Measurements from ENCODE around the gene ZNF775. TPM values are rescaled to one million over a fixed set of nuclear protein-coding genes. Genes with fewer than 3 reads are reported as not detected.
"Not testable (repeated sequence)": the region's sequence is repeated elsewhere in the genome, so short reads cannot be mapped to it uniquely, and the experiment has no call there.

The ZNF775 gene
- total RNA-seq, 1 donor from 2014 or later, result 10.1 TPM

GRCh38 chr7:150382844-150383225 lies 3.7 kb downstream of the ZNF775 start:
- no peak for TF ChIP-seq CTCF (IDR thresholded peaks at IDR 0.05; ENCODE audit: insufficient read depth, low read length, poor library complexity, severe bottlenecking)
- H3K4me3 ChIP-seq (ENCODE audit: low read depth, low read length), result no peak overlapping the region
- no peaks in the 10 kb centered on the region for H3K36me3 ChIP-seq (ENCODE audit: control insufficient read depth, insufficient read depth, low read length)
- no peak for DNase-seq (ENCODE audit: low read depth)
- no peaks in the 10 kb centered on the region for H3K27me3 ChIP-seq (ENCODE audit: control insufficient read depth, insufficient read depth, low read length)

GRCh38 chr7:150383710-150384397 lies 4.7 kb downstream of the ZNF775 start:
- H3K36me3 ChIP-seq (ENCODE audit: control insufficient read depth, insufficient read depth, low read length), result no peaks in the 10 kb centered on the region
- no peak for DNase-seq (ENCODE audit: low read depth)
- no peak for TF ChIP-seq CTCF (IDR thresholded peaks at IDR 0.05; ENCODE audit: insufficient read depth, low read length, poor library complexity, severe bottlenecking)
- H3K4me3 ChIP-seq (ENCODE audit: low read depth, low read length), result no peak overlapping the region
- H3K27me3 ChIP-seq (ENCODE audit: control insufficient read depth, insufficient read depth, low read length), result no peaks in the 10 kb centered on the region

- no peak for TF ChIP-seq CTCF (IDR thresholded peaks at IDR 0.05; ENCODE audit: insufficient read depth, low read length, poor library complexity, severe bottlenecking)
- Histone ChIP-seq H3K36me3 (ENCODE audit: control insufficient read depth, insufficient read depth, low read length) (no peaks in the 10 kb centered on the region), H3K27me3 (ENCODE audit: control insufficient read depth, insufficient read depth, low read length) (no peaks in the 10 kb centered on the region), H3K4me3 (ENCODE audit: low read depth, low read length) (no peak overlapping the region)
- no peak for DNase-seq (ENCODE audit: low read depth)
Measured at GRCh38 chr7:150384406-150385301, 5.5 kb downstream of the ZNF775 start.

- Histone ChIP-seq H3K27me3 (ENCODE audit: control insufficient read depth, insufficient read depth, low read length) (no peaks in the 10 kb centered on the region), H3K4me3 (ENCODE audit: low read depth, low read length) (no peak overlapping the region), H3K36me3 (ENCODE audit: control insufficient read depth, insufficient read depth, low read length) (no peaks in the 10 kb centered on the region)
- TF ChIP-seq CTCF (IDR thresholded peaks at IDR 0.05; ENCODE audit: insufficient read depth, low read length, poor library complexity, severe bottlenecking), result no peak
- DNase-seq (ENCODE audit: low read depth), result no peak
Measured at GRCh38 chr7:150385302-150385723, 6.2 kb downstream of the ZNF775 start.

- H3K4me3 ChIP-seq (ENCODE audit: low read depth, low read length); H3K27me3 ChIP-seq (ENCODE audit: control insufficient read depth, insufficient read depth, low read length); H3K36me3 ChIP-seq (ENCODE audit: control insufficient read depth, insufficient read depth, low read length); DNase-seq (ENCODE audit: low read depth): not testable (repeated sequence)
Measured at GRCh38 chr7:150385884-150386283, 6.8 kb downstream of the ZNF775 start.

GRCh38 chr7:150388306-150388705 lies 9.2 kb downstream of the ZNF775 start:
- Histone ChIP-seq H3K4me3 (ENCODE audit: low read depth, low read length) (no peak overlapping the region), H3K36me3 (ENCODE audit: control insufficient read depth, insufficient read depth, low read length) (no peaks in the 10 kb centered on the region), H3K27me3 (ENCODE audit: control insufficient read depth, insufficient read depth, low read length) (no peaks in the 10 kb centered on the region)
- DNase-seq (ENCODE audit: low read depth), result no peak
- no peak for TF ChIP-seq CTCF (IDR thresholded peaks at IDR 0.05; ENCODE audit: insufficient read depth, low read length, poor library complexity, severe bottlenecking)
